ENCODE results near the gene EYA2.

EYA2 gene

DNA sequence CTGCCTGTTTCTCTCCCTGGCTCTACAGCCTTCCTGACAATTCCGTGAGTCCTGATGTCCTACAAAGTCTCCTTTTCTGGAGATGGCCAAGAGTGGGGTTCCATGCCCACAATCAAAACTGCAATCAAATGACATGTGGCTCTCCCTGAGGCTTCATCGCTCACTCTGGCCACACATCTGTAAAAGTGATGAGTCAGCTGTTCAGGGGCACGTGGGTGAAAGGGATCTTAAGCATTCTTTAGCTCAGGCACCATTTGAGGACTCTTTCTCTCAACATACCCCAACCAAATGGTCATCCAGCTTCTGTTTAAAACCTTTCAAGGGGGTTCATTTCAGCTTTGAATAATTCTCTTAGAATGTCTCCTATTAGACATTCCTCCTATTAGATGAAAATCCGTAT lies 42.3 kb upstream of the EYA2 start:
- no peak overlapping the region for H3K4me3 ChIP-seq (ENCODE audit: low read depth, low read length)
- no peak for DNase-seq (ENCODE audit: low read depth)
- TF ChIP-seq, protein P1, sequence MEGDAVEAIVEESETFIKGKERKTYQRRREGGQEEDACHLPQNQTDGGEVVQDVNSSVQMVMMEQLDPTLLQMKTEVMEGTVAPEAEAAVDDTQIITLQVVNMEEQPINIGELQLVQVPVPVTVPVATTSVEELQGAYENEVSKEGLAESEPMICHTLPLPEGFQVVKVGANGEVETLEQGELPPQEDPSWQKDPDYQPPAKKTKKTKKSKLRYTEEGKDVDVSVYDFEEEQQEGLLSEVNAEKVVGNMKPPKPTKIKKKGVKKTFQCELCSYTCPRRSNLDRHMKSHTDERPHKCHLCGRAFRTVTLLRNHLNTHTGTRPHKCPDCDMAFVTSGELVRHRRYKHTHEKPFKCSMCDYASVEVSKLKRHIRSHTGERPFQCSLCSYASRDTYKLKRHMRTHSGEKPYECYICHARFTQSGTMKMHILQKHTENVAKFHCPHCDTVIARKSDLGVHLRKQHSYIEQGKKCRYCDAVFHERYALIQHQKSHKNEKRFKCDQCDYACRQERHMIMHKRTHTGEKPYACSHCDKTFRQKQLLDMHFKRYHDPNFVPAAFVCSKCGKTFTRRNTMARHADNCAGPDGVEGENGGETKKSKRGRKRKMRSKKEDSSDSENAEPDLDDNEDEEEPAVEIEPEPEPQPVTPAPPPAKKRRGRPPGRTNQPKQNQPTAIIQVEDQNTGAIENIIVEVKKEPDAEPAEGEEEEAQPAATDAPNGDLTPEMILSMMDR (IDR thresholded peaks at IDR 0.05; ENCODE audit: control insufficient read depth, extremely low read depth, insufficient read depth), result no peak

DNA sequence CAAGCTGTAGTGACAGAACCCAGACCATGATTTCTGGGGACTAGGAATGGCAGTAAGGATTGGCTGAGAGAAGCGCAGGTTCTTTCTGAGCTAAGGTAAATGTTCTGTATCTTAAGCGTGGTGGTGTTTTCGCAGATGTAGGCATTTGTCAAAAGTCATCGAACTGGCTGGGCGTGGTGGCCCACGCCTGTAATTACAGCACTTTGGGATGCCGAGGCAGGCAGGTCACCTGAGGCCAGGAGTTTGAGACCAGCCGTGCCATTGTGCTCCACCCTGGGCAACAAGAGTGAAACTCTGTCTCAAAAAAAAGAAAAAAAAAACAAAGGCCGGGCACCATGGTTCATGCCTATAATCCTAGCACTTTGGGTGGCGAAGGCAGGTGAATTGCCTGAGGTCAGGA lies 40.7 kb upstream of the EYA2 start:
- no peak for DNase-seq (ENCODE audit: low read depth)
- no peak overlapping the region for H3K4me3 ChIP-seq (ENCODE audit: low read depth, low read length)
- TF ChIP-seq, protein P1 (IDR thresholded peaks at IDR 0.05; ENCODE audit: control insufficient read depth, extremely low read depth, insufficient read depth), result no peak

DNA sequence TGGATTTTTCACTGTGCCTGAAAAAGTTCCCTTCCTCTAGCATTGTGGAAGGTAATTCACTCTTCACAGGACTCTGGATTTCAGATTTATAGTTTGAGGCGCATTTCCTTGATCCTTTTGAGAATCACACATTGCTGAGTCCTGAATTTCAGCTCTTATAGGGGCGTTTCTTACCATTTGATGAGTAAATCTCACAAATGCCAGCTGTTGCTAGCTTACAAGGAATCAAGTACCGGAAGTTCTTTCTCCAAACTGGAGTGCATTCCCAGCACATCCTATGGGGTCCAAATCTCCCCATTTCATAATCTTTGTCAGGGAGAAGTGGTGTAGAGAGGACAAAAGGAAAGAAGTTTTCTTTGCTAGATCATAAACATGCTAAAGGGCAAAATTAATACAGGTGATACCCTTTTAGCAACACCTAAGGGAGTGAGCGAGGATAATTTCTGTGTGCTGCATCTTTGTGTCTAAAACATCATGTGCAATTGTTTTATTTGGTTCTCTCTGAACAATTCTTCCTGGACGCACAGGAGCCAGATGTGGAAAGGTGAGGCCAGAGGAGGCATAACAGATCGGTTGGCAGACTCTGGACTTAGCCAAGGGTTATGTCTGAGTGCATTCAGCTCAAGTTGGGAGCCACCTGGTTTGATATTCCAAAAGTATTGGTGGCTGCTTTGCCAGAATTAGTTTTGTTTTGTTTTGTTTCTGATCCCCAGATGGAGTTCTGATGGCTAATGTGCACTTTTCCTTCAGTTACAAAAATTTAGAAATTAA lies 37.4 kb upstream of the EYA2 start:
- DNase-seq (ENCODE audit: low read depth), result no peak
- no peak overlapping the region for H3K4me3 ChIP-seq (ENCODE audit: low read depth, low read length)
- TF ChIP-seq, protein P1 (IDR thresholded peaks at IDR 0.05; ENCODE audit: control insufficient read depth, extremely low read depth, insufficient read depth), result no peak

DNA sequence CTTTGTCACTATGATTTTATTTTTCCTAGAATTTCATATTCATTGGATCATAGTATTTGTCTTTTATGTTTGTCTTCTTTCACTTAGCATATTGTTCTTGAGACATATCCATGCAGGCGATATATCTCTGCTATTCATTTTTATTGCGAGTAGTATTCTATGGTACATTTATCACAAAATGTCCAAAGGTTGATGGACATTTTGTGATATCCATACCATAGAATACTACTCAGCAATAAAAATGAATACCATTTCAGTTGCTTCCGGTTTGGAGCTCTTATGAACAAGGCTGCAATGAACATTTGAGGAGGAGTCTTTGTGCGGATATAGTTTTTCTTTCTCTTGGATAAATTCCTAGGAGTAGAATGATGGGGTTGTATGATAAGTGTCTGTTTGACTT lies 28.8 kb upstream of the EYA2 start:
- no peak for DNase-seq (ENCODE audit: low read depth)
- no peak overlapping the region for H3K4me3 ChIP-seq (ENCODE audit: low read depth, low read length)
- TF ChIP-seq, protein P1 (IDR thresholded peaks at IDR 0.05; ENCODE audit: control insufficient read depth, extremely low read depth, insufficient read depth), result no peak

DNA sequence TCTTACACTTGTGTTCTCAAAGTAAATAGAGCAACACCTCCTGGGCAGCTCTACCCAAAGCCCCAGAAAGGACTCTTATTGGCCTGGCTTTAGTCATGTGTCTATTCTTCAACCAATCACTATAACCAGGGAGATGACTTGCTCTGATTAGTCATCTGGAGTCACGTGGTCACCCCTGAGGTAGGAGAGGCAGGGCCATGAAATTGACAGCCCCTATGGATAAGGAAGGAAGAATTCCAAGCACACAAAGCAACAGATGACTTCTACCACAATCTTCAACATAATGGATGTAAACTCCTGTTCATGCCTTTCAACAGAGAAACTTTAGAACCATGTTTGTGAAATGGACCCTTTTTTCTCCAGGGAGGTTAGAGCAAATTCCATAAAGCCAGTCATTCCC lies 24.6 kb upstream of the EYA2 start:
- no peak for DNase-seq (ENCODE audit: low read depth)
- TF ChIP-seq, protein P1 (IDR thresholded peaks at IDR 0.05; ENCODE audit: control insufficient read depth, extremely low read depth, insufficient read depth), result no peak

DNA sequence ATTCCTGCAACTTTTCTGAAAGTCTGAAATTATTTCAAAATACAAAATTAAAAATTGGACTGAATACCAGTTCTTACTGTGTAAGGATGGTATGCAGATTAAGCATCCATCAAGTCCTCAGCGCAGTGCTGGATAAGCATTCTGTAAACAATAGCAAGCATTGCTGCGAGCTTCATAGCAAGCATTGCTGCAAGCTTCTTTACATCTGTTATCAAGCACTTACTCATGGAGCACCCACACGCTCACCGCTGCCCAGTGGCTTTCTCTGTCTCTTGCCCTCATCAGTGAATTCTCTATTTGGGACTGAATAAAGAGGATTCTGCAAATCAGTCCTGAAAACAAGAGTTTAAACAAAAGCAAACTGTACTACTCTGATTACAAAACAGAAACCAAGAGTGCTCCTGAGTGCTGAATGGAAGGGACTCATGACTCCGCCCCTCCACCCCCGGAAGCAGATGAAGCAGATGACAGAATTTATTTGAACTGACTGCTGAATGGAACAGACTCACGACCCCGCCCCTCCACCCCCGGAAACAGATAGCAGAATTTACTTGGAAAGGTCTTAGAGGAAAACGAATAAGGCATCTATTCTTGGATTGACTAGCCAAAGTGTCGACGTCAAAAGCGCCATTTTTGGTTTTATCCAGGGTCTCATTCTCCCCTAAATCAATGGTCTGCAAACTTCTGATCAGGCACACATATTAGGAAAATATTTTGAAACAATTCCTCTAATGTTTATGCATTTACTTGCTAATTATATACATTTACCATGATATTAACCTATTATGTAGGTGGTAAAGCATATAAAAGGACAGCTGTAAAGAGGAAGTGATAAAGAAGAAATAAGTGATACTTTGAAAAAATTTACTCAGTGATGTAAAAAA lies 22.1 kb upstream of the EYA2 start:
- H3K4me3 ChIP-seq (ENCODE audit: low read depth, low read length), result no peak overlapping the region
- TF ChIP-seq, protein P1 (IDR thresholded peaks at IDR 0.05; ENCODE audit: control insufficient read depth, extremely low read depth, insufficient read depth), result no peak
- no peak for DNase-seq (ENCODE audit: low read depth)

More for the DNA sequence above, 24.6 kb upstream of the EYA2 start:
- H3K4me3 ChIP-seq (ENCODE audit: low read depth, low read length), result no peak overlapping the region

Data from LNCaP clone FGC (cell line).